GM20431 (cell line): ENCODE results near the gene ABCA3.
"Not testable (repeated sequence)": the region's sequence is repeated elsewhere in the genome, so short reads cannot be mapped to it uniquely, and the experiment has no call there.

Source experiments
- in situ Hi-C: fragments of 300-500 bp; cut with MseI, MboI; formaldehyde crosslinking; loops from one replicate; pipeline ENCODE4 v1.15.0; 2020; ENCODE audit warnings: low sequenced_read_pairs; ENCODE audit not compliant: unreplicated experiment

The ABCA3 gene

DNA sequence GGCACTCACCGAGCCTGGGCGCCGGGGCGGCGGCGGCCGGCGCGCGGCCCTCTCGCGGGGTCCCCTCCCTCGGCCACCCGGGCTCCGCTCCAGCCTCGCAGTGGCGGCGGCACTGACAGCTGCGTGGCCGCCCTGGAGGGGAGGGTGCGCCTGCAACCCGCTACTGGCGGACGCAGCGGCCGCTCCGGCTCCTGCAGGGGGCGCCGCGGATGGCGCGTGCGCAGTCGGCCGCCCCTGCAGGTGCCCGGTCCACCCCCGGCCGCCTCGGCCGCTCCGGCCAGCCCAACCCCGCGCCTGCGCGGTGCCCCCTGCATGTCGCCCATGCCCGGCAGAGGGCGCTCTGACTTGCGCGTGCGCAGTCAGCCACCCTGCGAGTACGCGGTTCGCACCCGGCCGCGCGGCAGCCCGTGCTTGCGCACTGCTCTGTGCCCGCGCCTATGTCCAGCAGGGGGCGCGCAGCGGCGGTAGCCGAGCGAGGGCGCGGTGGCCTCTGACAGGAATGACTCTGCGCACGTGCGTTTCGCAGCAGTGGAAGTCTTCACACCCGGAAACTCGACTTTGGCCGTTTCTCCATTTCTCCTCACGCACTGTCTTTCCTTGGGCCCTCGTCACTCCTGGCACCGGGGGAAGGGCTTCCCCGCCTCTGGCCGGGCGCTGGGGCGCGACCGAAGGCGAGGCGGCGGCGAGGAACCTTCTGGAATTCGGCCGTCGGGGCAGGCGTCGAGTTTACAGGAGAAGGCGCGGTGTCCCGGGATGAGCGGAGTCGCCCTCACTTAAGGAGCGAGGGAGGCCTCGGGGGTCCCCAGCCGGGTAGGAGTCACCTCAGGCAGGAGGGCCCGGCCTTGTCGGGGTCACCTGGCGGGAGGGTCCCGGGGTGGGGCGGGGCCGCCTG lies at the start of gene ABCA3:
TSS of gene ABCA3 (minus strand) at position 165 of the 892 bp plus-strand sequence. CDS start 14,262 bp downstream, outside the sequence.
- in situ Hi-C loops, result loop anchor here (25.0 kb wide), 1 partner anchor 146 kb away; the partner anchor contains the start of gene TBC1D24

DNA sequence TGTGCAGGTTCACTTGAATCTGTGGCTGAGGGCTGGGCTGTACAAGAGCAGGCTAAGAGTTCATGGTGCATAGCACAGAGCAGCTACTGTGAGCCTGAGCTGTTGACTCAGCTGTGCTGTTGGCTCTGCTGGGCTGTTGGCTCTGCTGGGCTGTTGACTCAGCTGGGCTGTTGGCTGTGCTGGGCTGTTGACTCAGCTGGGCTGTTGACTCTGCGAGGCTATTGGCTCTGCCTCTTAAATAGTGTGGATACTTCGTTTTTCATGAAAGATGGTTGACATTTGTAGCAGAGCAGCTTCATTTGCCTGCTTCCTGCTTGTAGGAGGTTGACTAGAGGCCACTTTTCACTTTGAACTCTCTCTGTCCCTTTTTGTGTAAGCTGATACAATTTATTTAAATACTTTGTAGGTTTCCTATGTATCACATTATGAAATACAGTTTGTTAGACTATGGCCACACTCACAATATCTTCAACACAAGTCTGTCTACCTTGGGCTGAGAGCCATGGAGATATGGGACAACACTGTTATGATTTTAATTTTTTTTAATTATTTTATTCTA lies 48.4 kb upstream of the ABCA3 start:
- in situ Hi-C loops, result no loop called here

DNA sequence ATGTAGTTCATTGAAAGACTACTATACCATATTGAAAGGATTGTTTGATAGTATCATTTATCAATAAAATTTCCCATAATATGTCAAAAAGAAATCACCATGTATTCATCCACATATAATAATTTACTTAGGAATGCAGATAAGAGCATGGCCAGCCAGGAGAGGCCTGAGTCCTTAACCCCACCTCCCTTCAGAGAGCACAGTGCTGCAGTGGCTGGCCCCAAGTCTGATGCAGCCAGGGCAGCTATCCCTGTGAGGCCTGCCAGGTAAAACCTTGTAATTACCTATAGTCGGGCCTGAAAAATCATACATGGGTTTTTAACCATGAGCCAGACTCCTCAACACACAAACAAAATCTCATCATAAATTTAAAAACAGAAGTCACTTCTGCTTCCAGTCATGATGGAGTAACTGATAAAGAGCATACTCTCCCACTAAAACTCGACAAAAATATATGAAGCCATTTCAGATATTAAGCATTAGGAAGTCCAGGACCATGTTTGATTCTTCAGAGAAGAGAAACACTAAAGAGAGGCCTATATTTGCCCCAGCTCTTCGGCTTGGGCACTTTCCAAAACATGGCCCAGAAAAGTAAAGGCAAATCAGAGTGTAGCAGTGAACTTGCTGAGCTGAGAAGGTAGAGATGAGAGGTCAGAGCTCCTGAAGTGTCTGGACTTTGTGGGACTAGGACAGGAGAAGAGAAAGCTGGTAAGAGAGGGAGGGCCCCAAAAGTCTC lies 47.8 kb upstream of the ABCA3 start:
- in situ Hi-C loops, result no loop called here

DNA sequence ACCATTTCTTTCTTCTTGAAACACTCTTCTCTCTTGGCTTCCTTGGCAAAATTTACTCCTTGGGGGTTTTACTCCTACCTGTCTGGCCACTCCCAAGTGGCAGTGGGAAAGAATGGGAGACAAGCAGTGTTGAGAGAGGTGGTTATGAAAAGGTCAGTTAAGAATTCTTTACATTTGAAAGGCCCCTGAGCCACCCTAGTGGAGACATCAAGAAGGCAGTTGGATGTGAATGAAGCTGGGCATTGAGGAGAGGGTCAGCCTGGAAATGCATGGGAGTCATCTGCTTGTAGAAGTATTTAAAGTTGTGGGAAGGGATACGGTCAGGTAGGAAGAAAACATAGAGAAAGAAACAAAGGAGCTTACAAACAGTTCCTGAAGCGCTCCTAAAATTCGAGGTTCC lies 46.5 kb upstream of the ABCA3 start:
- in situ Hi-C loops, result no loop called here

DNA sequence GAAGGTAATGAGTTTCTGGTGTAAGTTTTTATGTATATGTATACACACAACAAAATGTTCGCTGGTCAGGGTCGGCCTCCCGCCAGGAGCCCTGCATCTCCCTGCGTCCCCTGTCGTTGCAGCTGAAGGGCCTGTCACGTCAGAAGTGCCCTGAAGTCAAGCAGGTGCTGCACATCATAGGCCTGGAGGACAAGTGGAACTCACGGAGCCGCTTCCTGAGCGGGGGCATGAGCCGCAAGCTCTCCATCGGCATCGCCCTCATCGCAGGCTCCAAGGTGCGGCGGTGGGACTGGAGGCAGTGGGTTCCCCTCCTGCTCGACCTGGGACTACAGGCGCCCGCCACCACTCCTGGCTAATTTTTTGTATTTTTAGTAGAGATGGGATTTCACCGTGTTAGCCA lies 45.5 kb upstream of the ABCA3 start:
- in situ Hi-C loops, result not testable (repeated sequence)

DNA sequence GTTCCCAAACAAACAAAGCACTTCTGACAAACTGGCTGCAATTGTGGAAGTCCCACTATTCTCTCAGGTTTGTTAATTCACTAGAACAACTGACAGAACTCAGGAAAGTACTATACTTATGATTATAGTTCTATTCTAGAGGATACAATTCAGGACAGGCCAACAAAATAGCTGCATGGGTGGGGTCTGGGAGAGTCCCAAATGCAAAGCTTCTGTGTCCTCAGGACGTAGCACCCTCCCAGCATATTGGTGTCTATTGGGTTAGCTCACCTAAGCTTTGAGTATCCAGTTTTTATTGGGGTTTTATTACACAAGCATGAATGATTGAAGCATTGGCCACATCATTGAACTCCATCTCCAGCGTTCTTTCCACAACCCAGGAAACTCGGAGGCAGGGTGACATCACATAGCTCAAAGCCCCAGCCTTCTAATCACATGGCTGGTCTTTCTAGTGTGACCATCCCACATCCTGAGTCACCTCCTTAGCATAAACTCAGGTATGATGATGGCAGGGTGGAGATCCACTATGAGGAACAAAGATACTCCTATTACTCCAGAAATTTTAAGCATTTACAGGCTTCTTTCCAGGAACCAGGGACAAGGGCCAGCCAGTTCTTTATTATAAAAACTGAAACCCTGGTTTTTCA lies 44.8 kb upstream of the ABCA3 start:
- in situ Hi-C loops, result no loop called here

DNA sequence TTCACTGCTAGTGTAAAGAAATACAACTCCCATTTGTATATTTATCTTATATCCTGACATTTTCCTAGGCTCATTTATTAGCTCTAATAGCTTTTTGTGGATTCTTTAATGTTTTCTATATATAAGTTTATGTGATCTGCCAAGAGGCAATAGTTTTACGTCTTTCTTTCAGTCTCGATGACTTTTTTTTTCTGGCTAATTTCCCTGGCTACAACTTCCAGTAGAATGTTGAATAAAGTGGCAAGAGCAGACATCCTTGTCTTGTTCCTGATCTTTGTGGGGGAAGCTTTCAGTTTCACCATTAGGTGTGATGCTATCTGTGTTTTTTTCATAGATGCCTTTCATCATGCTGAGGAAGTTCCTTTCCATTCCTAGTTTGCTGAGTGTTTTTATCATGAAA lies 43.9 kb upstream of the ABCA3 start:
- in situ Hi-C loops, result no loop called here

DNA sequence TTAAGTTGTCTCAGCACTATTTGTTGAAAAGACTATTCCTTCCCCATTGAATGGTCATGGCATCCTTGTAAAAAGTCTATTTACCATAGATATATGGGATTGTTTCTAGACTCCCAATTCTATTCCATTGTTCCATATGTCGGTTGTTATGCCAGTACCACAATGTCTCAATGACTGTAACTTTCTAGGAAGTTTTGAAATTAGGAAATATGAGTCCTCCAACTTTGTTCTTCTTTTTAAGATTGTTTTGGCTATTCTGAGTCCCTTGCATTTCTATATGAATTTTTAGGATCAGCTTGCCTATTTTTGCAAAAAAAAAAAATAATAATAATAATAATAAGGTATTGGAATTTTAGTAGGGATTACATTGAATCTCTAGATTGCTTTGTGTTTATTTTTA lies 43.0 kb upstream of the ABCA3 start:
- in situ Hi-C loops, result no loop called here

DNA sequence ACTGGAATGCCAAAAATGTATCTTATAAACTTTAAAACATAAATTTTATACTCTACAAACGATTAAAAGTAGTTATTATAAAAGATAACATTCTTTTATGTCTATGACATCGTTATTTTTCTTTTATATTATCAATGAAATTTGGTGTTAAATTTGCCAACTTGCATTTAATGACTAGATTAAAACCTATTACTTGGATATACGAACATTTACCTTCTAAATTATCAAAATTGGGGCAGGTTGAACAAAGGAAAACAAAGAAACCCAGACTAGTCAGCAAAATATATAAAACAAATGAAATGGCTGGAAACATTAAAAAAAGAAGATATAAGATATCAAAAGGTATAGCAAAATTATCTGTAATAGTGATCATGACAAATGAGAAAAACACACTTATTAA lies 34.1 kb upstream of the ABCA3 start:
- in situ Hi-C loops, result no loop called here

DNA sequence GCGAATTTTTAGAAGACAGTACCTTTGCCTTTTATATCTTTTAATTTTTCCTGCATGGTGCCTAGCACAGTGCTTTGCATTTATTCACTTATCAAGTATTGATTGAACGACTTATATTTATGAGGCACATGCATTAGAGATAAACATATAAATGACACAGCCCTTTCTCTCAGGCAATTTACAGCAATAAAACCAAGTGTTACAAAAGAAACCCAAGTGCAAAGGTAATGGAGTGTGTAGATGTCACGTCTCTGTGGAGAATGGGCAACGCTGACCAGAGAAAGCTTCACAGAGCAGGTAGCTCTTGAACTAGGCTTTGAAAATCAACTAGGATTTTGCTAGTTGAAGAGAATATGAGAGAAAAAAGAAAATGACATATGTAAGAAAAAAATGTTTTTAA lies 32.6 kb upstream of the ABCA3 start:
- in situ Hi-C loops, result no loop called here

DNA sequence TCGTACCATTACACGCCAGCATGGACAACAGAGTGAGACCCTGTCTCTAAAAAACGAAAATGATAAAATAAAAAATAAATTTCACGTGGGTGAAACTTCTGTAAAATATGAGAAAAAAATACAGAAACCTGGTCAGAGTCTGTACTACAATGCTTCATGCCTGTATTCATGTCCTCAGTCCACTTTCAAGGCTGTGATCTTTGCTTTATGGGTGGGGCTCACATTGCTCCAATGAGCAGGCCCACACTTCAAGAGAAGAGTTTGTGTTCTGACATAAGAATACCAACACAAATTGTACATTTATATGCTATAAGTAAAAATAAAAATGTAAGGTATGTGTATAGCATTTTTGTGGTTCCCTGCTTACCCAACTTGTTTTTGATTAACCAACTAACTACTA lies 32.2 kb upstream of the ABCA3 start:
- in situ Hi-C loops, result no loop called here

DNA sequence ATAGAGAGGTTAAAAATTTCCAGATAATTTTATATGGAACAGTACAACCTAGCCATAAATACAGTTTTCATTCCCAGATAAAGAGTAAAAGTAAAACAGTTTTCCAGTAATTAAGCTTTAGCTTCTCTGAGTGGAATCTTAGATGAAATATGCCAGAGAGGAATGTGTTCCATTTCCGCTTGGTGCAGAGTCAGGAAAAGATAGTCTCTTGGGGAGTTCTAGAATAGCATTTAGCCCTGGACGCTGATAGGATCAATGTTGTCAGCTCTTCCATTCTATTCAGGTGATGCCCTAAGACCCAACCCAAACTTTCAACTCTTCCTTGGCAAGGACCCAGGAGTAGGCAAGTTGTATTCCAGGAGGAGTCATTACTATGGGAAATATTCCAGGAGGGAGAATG lies 30.9 kb upstream of the ABCA3 start:
- in situ Hi-C loops, result no loop called here

DNA sequence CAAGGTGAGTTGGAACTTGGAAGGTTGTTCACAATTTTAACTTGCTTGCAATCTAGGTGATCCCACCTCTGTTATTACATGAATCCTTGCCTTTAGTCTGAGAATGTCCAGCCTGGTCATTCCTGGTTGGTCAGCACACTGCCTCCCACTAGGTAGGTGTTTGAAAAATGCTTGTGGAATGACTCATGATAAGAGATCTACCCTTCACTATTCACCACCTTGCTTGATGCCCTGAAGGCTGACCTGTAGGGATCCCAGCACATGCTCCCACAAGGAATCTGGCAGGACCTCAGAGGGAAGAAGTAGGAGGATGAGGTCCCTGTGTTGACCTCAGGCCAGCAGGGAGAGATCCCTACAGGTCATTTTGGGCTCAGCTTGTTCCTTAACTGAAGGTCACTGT lies 30.2 kb upstream of the ABCA3 start:
- in situ Hi-C loops, result no loop called here

DNA sequence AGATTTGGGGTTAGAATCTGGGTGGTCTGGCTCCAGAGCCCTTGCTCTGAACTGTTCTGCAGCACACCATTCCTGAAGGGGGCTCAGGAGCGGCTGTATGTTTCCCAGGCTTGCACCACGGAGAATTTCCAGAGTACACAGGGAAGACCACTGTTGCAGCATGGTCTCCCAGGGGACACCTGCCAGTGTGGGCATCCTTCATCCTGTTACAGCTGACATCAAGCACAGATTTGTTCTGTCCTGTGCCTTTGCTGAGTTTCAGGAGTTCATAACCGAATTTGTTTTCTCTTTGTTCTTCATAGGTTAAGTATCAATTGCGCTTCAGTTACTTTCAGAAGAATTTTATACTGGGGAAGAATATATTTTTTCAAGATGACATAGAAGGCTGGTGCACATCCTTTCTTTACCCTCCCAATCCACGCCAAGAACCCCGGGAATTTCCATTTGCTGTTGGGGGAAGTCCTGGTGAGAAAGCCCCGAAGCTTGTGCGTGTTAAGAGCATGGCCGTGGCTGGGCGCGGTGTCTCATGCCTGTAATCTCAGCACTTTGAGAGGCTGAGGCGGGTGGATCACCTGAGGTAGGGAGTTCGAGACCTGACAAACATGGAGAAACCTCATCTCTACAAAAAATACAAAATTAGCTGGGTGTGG lies 26.3 kb upstream of the ABCA3 start:
- in situ Hi-C loops, result no loop called here

DNA sequence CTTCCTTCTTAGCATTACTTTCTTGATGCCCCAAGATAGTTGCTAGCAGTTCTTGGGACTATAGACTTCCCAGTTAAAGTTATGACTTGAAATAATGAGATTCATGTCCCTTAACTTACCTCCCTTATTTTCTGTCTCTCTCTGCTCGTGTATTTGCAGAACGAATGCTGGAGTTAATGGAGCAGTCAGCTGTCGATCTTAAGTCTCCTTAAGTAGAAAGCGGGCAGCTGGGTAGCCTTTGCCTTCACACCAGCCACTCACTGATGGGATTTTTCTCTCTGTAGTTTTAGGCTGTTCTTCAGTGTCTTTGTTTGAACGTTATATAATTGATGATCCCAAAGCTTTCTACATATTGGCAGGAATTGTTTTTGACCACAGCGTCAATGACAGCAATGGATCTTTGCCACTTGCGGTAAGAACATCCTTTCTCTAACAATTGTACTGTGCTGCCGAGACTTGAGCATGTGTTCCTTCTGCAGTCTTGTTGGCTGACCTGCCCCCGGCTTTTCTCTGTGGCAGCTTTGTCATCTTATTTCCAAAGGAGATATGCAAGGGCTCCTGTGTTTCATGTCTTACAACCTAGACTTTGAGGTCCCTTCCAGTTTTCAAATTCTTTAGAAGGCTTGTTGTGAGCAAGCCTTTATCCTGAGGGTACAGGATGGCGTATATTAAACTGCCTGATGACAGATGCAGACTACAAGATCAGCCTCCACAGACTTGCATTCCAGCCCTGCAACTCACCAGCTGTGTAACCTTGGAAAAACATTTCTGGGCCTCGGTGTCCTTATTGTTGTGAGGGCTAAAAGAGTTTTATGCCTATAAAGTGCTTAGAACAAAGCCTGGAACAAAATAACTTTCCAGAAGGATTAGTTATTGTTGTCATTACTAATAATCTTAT lies 25.1 kb upstream of the ABCA3 start:
- in situ Hi-C loops, result no loop called here

DNA sequence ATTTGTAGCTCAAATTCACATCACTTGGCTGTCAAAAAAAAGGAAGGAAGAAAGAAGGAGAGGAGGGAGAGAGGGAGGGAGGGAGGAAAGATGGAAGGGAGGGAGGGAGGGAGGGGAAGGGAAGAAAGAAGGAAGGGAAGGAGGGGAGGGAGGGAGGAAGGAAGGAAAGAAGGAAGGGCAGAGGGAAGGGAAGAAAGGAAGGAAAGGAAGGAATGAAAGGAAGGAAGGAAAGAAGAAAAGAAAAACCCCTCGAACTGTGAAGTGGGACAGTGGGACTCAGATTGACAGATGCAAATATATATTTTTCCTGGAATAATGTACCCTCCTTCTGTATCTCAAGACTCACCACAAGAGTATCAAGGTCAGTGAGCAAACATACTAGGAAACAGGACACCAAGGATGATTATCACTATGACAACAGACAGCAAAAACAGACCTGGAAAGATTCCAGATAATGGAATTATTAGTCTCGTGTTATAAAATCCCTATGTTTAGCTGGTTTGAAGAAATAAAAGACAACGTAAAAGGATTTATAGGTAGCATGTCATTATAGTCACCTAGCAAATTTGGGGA lies 24.2 kb upstream of the ABCA3 start:
- in situ Hi-C loops, result no loop called here

DNA sequence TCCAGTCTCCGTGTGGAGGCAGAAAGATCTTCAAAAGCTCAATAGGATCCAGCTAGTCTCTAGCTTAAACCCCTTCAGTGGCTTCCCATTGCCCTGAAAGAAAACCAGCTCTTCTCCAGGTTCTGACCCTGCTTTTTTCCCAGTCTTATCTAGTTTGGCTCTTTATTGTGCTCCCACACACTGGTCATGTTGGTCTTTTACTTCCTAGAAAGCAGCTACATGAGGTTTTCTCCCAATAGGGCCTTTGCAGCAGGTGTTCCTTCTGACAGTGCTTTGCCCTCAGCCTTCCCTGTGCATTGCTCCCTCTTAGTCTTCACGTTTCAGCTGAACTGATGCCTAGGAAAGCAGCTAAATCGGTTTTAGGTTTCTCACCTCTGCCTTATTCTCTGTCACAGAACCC lies 21.7 kb upstream of the ABCA3 start:
- in situ Hi-C loops, result no loop called here

DNA sequence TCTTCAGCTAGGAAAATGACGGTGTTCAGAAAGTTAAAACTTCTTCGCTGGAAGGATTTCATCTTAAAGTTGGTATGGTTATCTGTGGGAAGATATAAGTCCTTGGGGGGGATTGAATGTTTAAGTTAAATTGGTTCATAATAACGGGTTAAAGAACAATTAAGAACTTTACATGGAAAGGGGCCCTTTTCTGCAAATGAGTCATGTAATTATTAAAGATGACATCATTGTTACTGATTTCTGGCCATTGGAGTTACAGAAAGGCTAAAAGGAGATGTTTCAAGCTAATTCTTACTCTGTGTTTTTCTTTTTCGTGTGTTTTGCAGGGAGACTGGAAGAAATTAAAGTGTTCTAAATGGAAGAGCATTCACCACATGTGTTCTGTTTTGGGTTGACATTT lies 20.6 kb upstream of the ABCA3 start:
- in situ Hi-C loops, result no loop called here

DNA sequence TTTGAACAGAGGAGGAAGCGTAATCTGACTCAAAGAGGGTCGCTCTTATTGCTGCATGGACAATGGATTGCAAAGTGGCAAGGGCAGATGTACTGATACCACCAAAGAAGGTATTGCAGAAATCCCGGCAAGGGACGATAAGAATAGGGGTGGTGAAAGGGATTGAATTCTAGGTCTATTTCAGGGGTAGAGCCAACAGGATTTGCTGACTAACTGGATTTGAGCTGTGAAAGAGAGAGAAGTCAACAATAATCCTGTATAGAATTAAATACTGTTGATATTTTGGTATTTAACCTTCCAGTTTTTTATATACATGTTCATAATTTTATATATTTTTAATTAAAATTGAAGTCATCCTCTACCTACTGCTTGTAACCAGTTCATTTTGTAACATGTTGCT lies 19.4 kb upstream of the ABCA3 start:
- in situ Hi-C loops, result no loop called here
